ES-I3 (cell line): ENCODE data around the gene IQGAP2.

Experiments used
- H3K36me3 ChIP-seq: 2 replicates; pipeline ENCODE4 v1.6.1; 2013; ENCODE audit warnings: mild to moderate bottlenecking, low read length, control low read depth, moderate library complexity; ENCODE audit not compliant: insufficient read depth
- H3K4me1 ChIP-seq: 2 replicates; pipeline ENCODE4 v1.6.1; 2013; ENCODE audit warnings: mild to moderate bottlenecking, control low read depth, low read length; ENCODE audit not compliant: insufficient read depth
- H3K9ac ChIP-seq: 2 replicates; pipeline ENCODE4 v1.6.1; 2013; ENCODE audit warnings: low read depth, mild to moderate bottlenecking, low read length, moderate library complexity
- H3K9me3 ChIP-seq: 2 replicates; pipeline ENCODE4 v1.6.1; 2013; ENCODE audit warnings: mild to moderate bottlenecking, low read length, moderate library complexity; ENCODE audit not compliant: control insufficient read depth, insufficient read depth

The IQGAP2 gene

GRCh38 chr5:76376148-76376865 is 26.8 kb upstream of the IQGAP2 start:
- H3K9ac ChIP-seq, result no peak overlapping the region
- peaks cover 16% of the 10 kb centered on the region; the same call in 1 of the 2 replicates for H3K4me1 ChIP-seq
- no peaks in the 10 kb centered on the region for H3K9me3 ChIP-seq
- no peaks in the 10 kb centered on the region for H3K36me3 ChIP-seq

DNA sequence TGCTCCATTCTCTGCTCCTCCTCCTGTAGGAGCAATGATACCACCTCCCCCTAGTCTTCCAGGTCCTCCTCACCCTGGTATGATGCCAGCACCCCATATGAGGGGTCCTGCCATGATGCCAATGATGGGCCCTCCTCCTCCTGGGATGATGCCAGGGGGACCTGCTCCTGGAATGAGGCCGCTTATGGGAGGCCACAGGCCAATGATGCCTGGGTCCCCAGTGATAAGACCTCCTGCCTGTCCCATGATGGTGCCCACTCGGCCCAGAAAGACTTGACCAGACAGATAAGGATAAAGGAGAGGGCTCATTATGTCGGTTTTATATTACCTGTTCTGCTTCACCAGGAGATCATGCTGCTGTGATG is 26.2 kb upstream of the IQGAP2 start:
- Histone ChIP-seq H3K4me1 (peaks cover 15% of the 10 kb centered on the region; the same call in 1 of the 2 replicates), H3K9me3 (no peaks in the 10 kb centered on the region), H3K36me3 (no peaks in the 10 kb centered on the region), H3K9ac (no peak overlapping the region)

GRCh38 chr5:76378355-76378754 is 24.7 kb upstream of the IQGAP2 start:
- H3K4me1 ChIP-seq, result peaks cover 3% of the 10 kb centered on the region; the same call in 1 of the 2 replicates
- H3K9me3 ChIP-seq, result no peaks in the 10 kb centered on the region
- no peak overlapping the region for H3K9ac ChIP-seq
- H3K36me3 ChIP-seq, result no peaks in the 10 kb centered on the region

DNA sequence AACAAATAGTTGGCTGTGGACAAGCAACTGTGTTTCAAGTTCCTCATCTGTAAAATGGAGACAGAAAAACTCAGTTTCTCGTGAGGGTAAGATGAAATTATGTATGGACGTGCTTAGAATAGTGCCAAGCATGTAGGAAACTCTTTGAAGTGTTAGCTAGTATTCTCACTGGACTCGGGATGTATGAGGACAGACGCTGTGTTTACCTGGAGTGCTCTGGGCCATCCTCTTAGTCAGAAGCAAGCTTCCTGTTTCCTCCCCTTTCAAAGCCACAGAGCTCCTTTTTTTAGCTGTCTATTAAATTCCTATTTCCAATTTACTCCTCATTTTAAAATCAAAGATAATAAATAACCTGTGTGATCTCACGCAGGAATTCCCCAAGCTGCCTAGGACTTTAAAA is 23.8 kb upstream of the IQGAP2 start:
- Histone ChIP-seq H3K9me3 (no peaks in the 10 kb centered on the region), H3K4me1 (peaks cover 3% of the 10 kb centered on the region; the same call in 1 of the 2 replicates), H3K9ac (no peak overlapping the region), H3K36me3 (no peaks in the 10 kb centered on the region)

GRCh38 chr5:76379855-76380254 is 23.2 kb upstream of the IQGAP2 start:
- Histone ChIP-seq H3K9ac (no peak overlapping the region), H3K9me3 (no peaks in the 10 kb centered on the region), H3K4me1 (peaks cover 3% of the 10 kb centered on the region; the same call in 1 of the 2 replicates), H3K36me3 (no peaks in the 10 kb centered on the region)

GRCh38 chr5:76380346-76381066 is 22.6 kb upstream of the IQGAP2 start:
- no peak overlapping the region for H3K9ac ChIP-seq
- H3K9me3 ChIP-seq, result no peaks in the 10 kb centered on the region
- peaks cover 3% of the 10 kb centered on the region; the same call in 1 of the 2 replicates for H3K4me1 ChIP-seq
- H3K36me3 ChIP-seq, result no peaks in the 10 kb centered on the region

GRCh38 chr5:76383126-76383832 is 19.8 kb upstream of the IQGAP2 start:
- peaks cover 8% of the 10 kb centered on the region; the same call in 1 of the 2 replicates for H3K4me1 ChIP-seq
- H3K36me3 ChIP-seq, result no peaks in the 10 kb centered on the region
- no peak overlapping the region for H3K9ac ChIP-seq
- H3K9me3 ChIP-seq, result no peaks in the 10 kb centered on the region

DNA sequence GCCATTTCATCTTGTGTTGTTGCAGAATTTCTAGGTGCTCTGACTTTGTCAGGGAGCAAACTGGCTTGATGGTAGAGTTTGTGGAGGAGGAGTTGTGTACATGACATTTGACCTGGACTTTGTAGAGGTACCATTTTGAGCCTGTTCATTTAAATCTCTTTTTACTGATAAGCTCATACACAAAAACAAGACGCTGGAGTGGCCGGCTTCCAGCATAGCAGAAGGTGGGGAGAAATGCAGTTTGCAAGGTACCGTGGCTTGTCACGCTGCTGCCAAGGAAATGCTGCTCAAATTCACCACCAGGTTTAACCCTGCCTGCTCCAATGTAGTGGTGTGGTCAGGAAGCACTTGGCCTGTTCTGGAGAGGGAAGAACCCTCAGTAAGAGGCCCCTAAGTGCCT is 18.9 kb upstream of the IQGAP2 start:
- H3K36me3 ChIP-seq, result no peaks in the 10 kb centered on the region
- peaks cover 6% of the 10 kb centered on the region; the same call in 1 of the 2 replicates for H3K4me1 ChIP-seq
- no peak overlapping the region for H3K9ac ChIP-seq

DNA sequence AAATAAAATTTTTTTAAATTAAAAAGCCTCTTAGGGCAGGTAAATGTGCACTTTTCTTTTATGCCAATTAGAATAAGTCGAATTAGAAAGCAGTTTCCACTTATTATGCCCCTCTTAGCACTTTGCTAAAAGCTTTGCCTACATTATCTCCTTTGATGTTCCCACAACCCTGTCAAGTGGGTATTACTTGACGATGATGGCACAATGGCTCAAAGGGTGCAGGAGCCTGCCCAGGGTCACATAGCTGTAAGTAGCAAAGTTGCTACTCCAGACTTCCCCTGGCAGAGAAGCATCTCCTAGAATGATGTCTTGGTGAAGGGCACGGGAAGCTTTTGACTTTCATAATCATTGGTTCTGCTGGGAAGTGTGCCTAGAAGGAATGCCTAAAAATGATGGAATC is 18.4 kb upstream of the IQGAP2 start:
- Histone ChIP-seq H3K36me3 (no peaks in the 10 kb centered on the region), H3K9me3 (no peaks in the 10 kb centered on the region), H3K4me1 (0 out of 2 replicates have a peak, but pooled peaks cover 4% of the 10 kb centered on the region), H3K9ac (no peak overlapping the region)

More for the DNA sequence above, 18.9 kb upstream of the IQGAP2 start:
- no peaks in the 10 kb centered on the region for H3K9me3 ChIP-seq

DNA sequence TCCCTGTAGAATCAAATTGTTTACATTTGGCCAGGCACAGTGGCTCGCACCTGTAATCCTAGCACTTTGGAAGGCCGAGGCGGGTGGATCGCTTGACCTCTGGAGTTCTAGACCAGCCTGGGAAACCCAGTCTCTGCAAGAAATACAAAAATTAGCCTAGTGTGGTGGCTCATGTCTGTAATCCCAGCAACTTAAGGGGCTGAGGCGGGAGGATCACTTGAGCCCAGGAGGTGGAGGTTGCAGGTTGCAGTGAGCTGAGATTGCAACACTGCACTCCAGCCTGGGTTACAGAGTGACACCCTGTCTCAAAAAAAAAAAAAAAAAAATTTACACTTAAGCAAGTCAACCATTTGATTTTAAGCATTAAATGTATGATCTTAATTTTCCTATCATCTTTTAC is 17.5 kb upstream of the IQGAP2 start:
- H3K36me3 ChIP-seq, result no peaks in the 10 kb centered on the region
- H3K4me1 ChIP-seq, result 0 out of 2 replicates have a peak, but pooled peaks cover 4% of the 10 kb centered on the region
- no peaks in the 10 kb centered on the region for H3K9me3 ChIP-seq
- no peak overlapping the region for H3K9ac ChIP-seq

- Histone ChIP-seq H3K4me1 (0 out of 2 replicates have a peak, but pooled peaks cover 4% of the 10 kb centered on the region), H3K9me3 (no peaks in the 10 kb centered on the region)
These were observed 16.7 kb upstream of the IQGAP2 start for GRCh38 chr5:76386360-76386759.

GRCh38 chr5:76388236-76388635 is 14.8 kb upstream of the IQGAP2 start:
- no peaks in the 10 kb centered on the region for H3K36me3 ChIP-seq
- peaks cover 12% of the 10 kb centered on the region; the same call in 1 of the 2 replicates for H3K4me1 ChIP-seq
- no peaks in the 10 kb centered on the region for H3K9me3 ChIP-seq
- no peak overlapping the region for H3K9ac ChIP-seq

More at GRCh38 chr5:76386360-76386759, 16.7 kb upstream of the IQGAP2 start:
- Histone ChIP-seq H3K9ac (no peak overlapping the region), H3K36me3 (no peaks in the 10 kb centered on the region)

- Histone ChIP-seq H3K9me3 (no peaks in the 10 kb centered on the region), H3K9ac (no peak overlapping the region), H3K4me1 (peaks cover 14% of the 10 kb centered on the region; the same call in 1 of the 2 replicates), H3K36me3 (no peaks in the 10 kb centered on the region)
These were observed 14.1 kb upstream of the IQGAP2 start for GRCh38 chr5:76388791-76389512.
